Measurements from ENCODE around the gene ING4. TPM values are rescaled to one million over a fixed set of nuclear protein-coding genes. Genes with fewer than 3 reads are reported as not detected.

The ING4 gene
- total and polyA plus RNA-seq, 2 of the 4 experiments (the other 2 are of a cell fraction): 22.0 to 47.5 TPM

GRCh38 chr12:6696690-6697583 lies 34.0 kb upstream of the ING4 start:
- Histone ChIP-seq H3K4ac (ENCODE audit: low read depth, low read length) (no peak overlapping the region), H3K27ac (ENCODE audit: insufficient read depth, low read length) (no peak overlapping the region), H3K4me2 (ENCODE audit: low read depth, low read length) (no peak overlapping the region), H3K23ac (ENCODE audit: low read depth, low read length) (no peak overlapping the region), H2BK5ac (ENCODE audit: low read depth, low read length, poor library complexity, severe bottlenecking) (no peak overlapping the region), H3K9me1 (ENCODE audit: insufficient read depth, low read length) (no peaks in the 10 kb centered on the region), H3K18ac (ENCODE audit: low read depth, low read length) (no peak overlapping the region), H3K9me3 (ENCODE audit: control insufficient read depth, insufficient read depth, low read length) (no peaks in the 10 kb centered on the region), H2BK120ac (ENCODE audit: low read depth, low read length) (no peak overlapping the region), H3K9ac (ENCODE audit: low read depth, low read length) (no peak overlapping the region), H3K27me3 (ENCODE audit: control insufficient read depth, insufficient read depth, low read length) (no peaks in the 10 kb centered on the region), H4K5ac (ENCODE audit: low read depth, low read length) (no peak overlapping the region), H2BK20ac (ENCODE audit: low read depth, low read length) (no peak overlapping the region), H3K4me1 (ENCODE audit: control insufficient read depth, insufficient read depth, low read length) (peaks cover 4% of the 10 kb centered on the region), H2AFZ (replicated peaks; ENCODE audit: low read length, poor library complexity) (no peak overlapping the region), H3K4me3 (ENCODE audit: insufficient read depth, low read depth, low read length) (no peak overlapping the region), H3K36me3 (ENCODE audit: control insufficient read depth, insufficient read depth, low read length) (peaks cover 8% of the 10 kb centered on the region), H2BK15ac (ENCODE audit: low read depth, low read length) (no peak overlapping the region), H2AK5ac (ENCODE audit: low read depth, low read length) (no peak overlapping the region), H3K14ac (replicated peaks; ENCODE audit: low read depth, low read length) (no peak overlapping the region), H4K20me1 (ENCODE audit: insufficient read depth, low read length) (no peaks in the 10 kb centered on the region), H3K79me1 (ENCODE audit: low read depth in 1 of 2, low read length in 2 of 2) (peaks cover 10 to 17% of the 10 kb centered on the region in 2 experiments; a peak in 3 of 4 replicates), H4K8ac (ENCODE audit: low read depth in 2 of 2, low read length in 2 of 2) (no peak overlapping the region), H2AK9ac (replicated peaks; ENCODE audit: low read depth, low read length, poor library complexity) (no peak overlapping the region), H3K56ac (ENCODE audit: extremely low read depth, insufficient read depth, low read length) (no peak overlapping the region), H4K91ac (ENCODE audit: insufficient read depth, low read depth, low read length) (no peak overlapping the region)
- ChIA-PET POLR2A (ENCODE audit: unreplicated experiment) (no interaction called here), CTCF (no interaction called here)
- BruUV-seq (replicated peaks): no TSS peak
- DNase-seq (no peak), ATAC-seq (ENCODE audit: low read depth) (no peak)
- 91% methylated on average over 7 of the region's 17 CpGs; no CpG with 5 or more reads in 1 of the 2 experiments for WGBS, 2 experiments (ENCODE audit: extremely low coverage in 2 of 2, insufficient read length in 1 of 2)
- dilution Hi-C loops (cut with HindIII; ENCODE audit: low sequenced_read_pairs, unreplicated experiment): no loop called here
- intact Hi-C loops (cut with micrococcal nuclease): no loop called here
- in situ Hi-C loops (cut with MboI; ENCODE audit: low sequenced_read_pairs): no loop called here
- no peak for TF ChIP-seq FOS (IDR thresholded peaks at IDR 0.05; ENCODE audit: low read depth, low read length)
- no peak for TF ChIP-seq BHLHE40 (IDR thresholded peaks at IDR 0.05; ENCODE audit: low read depth, low read length)
- no peak for TF ChIP-seq CEBPB (IDR thresholded peaks at IDR 0.05; ENCODE audit: low read depth, low read length)
- TF ChIP-seq POLR2A (IDR thresholded peaks at IDR 0.05; ENCODE audit: low read depth, low read length): no peak
- TF ChIP-seq RCOR1 (IDR thresholded peaks at IDR 0.05; ENCODE audit: insufficient replicate concordance, low read length): no peak
- TF ChIP-seq CTCF (conservative IDR thresholded peaks at IDR 0.05; ENCODE audit: low read depth, low read length): no peak
- TF ChIP-seq NFE2L2 (IDR thresholded peaks at IDR 0.05; ENCODE audit: low read depth, low read length): no peak
- TF ChIP-seq RAD21 (IDR thresholded peaks at IDR 0.05; ENCODE audit: low read length): no peak
- no peak for TF ChIP-seq CHD1 (IDR thresholded peaks at IDR 0.05; ENCODE audit: low read depth, low read length)
- no peak for TF ChIP-seq RFX5 (IDR thresholded peaks at IDR 0.05; ENCODE audit: low read depth, low read length)
- TF ChIP-seq MXI1 (IDR thresholded peaks at IDR 0.05; ENCODE audit: borderline replicate concordance, low read depth, low read length): no peak
- TF ChIP-seq SMC3 (IDR thresholded peaks at IDR 0.05; ENCODE audit: low read depth, low read length): no peak
- no peak for TF ChIP-seq ELK1 (IDR thresholded peaks at IDR 0.05; ENCODE audit: borderline replicate concordance, low read depth, low read length)
- no peak for TF ChIP-seq MAFK (IDR thresholded peaks at IDR 0.05; ENCODE audit: low read depth, low read length)
- no peak for TF ChIP-seq MAZ (IDR thresholded peaks at IDR 0.05; ENCODE audit: borderline replicate concordance, low read depth, low read length)
